ENCODE data around the gene SYTL2.
"Not testable (repeated sequence)": the region's sequence is repeated elsewhere in the genome, so short reads cannot be mapped to it uniquely, and the experiment has no call there.

Gene SYTL2

DNA sequence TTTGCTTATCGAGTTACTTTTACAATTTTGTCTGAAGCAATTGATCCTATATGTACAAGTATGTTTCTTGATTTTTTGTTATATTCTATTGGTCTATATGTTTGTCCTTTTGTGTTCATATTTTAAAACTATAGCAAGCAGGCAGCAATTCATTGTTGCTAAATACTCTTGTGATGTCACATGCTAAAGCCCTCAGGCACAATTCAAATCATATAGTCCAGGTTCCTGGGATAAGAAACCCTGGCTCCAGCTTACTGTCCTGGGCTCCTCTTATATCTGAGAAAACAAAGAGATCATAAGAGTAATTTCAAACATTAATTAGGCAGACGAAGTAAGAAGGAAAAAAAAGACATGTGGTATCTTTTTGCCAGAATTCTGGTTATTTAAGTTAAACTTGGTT is 37.6 kb upstream of the SYTL2 start:
- no peak overlapping the region for H3K4me3 ChIP-seq (replicated peaks; ENCODE audit: low read depth, low read length)
- no peak for DNase-seq (ENCODE audit: extremely low read depth, low read depth)
- TF ChIP-seq, protein P1, sequence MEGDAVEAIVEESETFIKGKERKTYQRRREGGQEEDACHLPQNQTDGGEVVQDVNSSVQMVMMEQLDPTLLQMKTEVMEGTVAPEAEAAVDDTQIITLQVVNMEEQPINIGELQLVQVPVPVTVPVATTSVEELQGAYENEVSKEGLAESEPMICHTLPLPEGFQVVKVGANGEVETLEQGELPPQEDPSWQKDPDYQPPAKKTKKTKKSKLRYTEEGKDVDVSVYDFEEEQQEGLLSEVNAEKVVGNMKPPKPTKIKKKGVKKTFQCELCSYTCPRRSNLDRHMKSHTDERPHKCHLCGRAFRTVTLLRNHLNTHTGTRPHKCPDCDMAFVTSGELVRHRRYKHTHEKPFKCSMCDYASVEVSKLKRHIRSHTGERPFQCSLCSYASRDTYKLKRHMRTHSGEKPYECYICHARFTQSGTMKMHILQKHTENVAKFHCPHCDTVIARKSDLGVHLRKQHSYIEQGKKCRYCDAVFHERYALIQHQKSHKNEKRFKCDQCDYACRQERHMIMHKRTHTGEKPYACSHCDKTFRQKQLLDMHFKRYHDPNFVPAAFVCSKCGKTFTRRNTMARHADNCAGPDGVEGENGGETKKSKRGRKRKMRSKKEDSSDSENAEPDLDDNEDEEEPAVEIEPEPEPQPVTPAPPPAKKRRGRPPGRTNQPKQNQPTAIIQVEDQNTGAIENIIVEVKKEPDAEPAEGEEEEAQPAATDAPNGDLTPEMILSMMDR (IDR thresholded peaks at IDR 0.05; ENCODE audit: low read depth, low read length, missing control alignments), result no peak

GRCh38 chr11:85848006-85848405 is 37.1 kb upstream of the SYTL2 start:
- H3K4me3 ChIP-seq (replicated peaks; ENCODE audit: low read depth, low read length), result no peak overlapping the region
- TF ChIP-seq, protein P1 (IDR thresholded peaks at IDR 0.05; ENCODE audit: low read depth, low read length, missing control alignments), result no peak

DNA sequence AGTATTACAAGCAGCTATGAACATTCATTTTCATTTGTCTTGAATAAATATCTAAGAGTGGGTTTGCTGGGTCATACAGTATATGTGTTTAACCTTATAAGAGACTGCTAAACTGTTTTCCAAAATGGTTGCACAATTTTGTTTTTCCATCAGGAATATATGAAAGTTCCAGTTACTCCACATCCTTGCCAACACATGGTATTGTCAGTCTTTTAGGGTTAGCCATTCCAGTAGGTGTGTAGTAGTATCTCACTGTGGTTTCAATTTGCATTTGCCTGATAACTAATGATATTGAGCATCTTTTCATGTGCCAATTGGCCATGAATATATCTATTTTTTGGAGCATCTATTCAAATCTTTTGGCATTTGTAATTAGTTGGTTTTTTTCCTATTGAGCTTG is 36.5 kb upstream of the SYTL2 start:
- DNase-seq (ENCODE audit: extremely low read depth, low read depth), result no peak
- TF ChIP-seq, protein P1 (IDR thresholded peaks at IDR 0.05; ENCODE audit: low read depth, low read length, missing control alignments), result no peak
- no peak overlapping the region for H3K4me3 ChIP-seq (replicated peaks; ENCODE audit: low read depth, low read length)

More at GRCh38 chr11:85848006-85848405, 37.1 kb upstream of the SYTL2 start:
- no peak for DNase-seq (ENCODE audit: extremely low read depth, low read depth)

DNA sequence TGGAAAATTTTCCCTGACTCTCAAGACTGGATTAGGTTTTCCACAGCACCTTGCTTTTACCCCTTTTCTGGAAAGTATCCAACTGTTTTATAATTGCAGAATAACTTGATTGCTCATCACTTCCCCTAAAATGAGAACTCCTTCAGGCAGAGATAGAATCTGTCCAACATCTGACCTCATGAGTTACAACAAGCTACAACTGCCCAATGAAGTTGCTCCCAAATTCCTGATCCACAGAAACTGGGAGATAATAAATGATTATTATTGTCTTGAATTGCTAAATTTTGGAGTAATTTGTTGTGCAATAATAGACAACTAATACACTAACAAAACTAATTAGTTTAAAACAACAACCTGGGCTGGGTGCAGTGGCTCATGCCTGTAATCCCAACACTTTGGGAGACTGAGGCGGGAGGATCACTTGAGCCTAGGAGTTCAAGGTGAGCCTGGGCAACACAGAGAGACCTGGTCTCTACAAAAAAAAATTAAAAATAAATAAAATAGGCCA is 34.2 kb upstream of the SYTL2 start:
- TF ChIP-seq, protein P1 (IDR thresholded peaks at IDR 0.05; ENCODE audit: low read depth, low read length, missing control alignments), result no peak
- no peak for DNase-seq (ENCODE audit: extremely low read depth, low read depth)
- no peak overlapping the region for H3K4me3 ChIP-seq (replicated peaks; ENCODE audit: low read depth, low read length)

DNA sequence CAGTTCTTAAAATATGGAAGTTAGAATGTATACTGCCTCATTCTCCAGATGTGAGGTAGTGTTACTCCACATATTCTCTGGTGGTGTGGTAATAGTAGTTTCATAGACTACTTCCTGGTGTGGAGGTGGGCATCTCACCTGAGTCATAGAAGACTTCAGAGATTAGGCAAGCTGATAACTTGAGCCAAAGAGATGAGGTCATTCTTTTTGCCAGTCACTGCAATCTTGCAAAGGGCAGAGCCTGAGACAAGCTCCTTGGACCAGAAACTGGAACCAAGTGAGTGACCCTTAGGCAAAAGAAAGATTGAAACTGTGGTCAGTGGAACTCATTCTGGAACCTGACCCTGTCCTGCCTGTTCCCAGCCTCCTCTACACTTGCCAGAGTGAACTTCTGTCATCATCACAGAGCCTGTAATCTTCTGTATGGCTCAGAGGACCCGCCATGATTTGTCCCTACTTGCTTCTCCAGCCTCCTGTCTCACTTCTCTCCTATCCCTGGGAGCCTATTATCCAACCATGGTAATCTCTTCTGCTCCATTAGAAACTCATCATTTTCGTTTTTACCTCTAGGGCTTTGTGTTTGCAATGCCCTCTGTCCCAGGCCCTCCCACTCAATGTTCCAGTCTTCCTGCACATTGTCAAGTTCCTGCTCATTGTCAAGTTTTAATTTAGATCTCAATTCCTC is 33.6 kb upstream of the SYTL2 start:
- DNase-seq (ENCODE audit: extremely low read depth, low read depth), result no peak
- H3K4me3 ChIP-seq (replicated peaks; ENCODE audit: low read depth, low read length), result no peak overlapping the region
- TF ChIP-seq, protein P1 (IDR thresholded peaks at IDR 0.05; ENCODE audit: low read depth, low read length, missing control alignments), result no peak

GRCh38 chr11:85843929-85844328 is 33.0 kb upstream of the SYTL2 start:
- TF ChIP-seq, protein P1 (IDR thresholded peaks at IDR 0.05; ENCODE audit: low read depth, low read length, missing control alignments), result no peak
- DNase-seq (ENCODE audit: extremely low read depth, low read depth), result no peak
- no peak overlapping the region for H3K4me3 ChIP-seq (replicated peaks; ENCODE audit: low read depth, low read length)

- not testable (repeated sequence) for DNase-seq (ENCODE audit: extremely low read depth, low read depth); H3K4me3 ChIP-seq (replicated peaks; ENCODE audit: low read depth, low read length)
These were observed 30.0 kb upstream of the SYTL2 start for GRCh38 chr11:85840932-85841331.
